ENCODE measurements around the gene ATXN2. TPM values are rescaled to one million over a fixed set of nuclear protein-coding genes. Genes with fewer than 3 reads are reported as not detected.

The ATXN2 gene
- total RNA-seq, 1 donor from 2014 or later: 57.3 TPM

GRCh38 chr12:111446631-111447570 is 152.2 kb downstream of the ATXN2 start:
- ATAC-seq (no peak), DNase-seq (no peak)
- intact Hi-C loops (cut with micrococcal nuclease): no loop called here

DNA sequence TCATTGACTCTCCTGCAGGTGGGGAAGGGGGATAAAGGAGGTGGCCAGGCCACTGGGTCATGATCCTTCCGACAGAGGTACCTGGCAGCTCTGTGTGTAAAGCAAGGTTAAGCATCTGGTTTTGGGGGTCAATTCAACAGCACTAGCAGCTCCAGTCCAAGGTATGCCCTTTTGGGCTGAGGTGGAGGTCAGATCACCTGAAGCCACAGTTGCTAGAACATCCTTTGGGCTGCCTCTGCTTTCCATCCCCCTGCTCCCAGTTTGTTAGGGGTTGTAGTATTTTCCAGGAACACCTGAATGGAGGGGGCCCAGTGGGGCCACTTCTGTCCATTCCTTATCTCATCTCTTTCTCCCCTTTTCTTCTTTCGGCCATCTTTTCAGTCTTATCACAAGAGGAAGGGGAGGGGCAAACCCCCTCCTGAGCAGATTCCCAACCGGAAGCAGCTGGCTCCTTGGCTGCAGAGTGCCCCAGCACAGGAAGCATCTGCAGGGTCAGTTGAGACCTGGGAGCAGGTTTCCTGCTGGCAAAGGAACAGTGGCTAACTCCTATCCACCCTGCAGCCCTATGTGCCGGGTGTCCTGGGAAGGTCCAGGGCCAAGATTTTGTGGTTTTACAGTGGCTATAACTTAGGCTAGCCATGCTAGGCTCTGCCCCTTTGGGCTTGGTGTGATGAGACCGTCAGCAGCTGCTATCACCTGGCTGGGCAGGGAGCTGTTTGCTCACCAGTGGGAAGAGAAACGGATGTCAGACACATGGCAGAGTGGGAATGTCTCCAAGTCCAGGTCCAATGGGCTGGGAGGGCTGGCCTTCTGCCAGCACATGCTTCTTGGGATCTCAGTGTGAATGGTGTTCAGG is 153.2 kb downstream of the ATXN2 start:
- peak; percentile 69 for DNase-seq
- intact Hi-C loops (cut with micrococcal nuclease): no loop called here

DNA sequence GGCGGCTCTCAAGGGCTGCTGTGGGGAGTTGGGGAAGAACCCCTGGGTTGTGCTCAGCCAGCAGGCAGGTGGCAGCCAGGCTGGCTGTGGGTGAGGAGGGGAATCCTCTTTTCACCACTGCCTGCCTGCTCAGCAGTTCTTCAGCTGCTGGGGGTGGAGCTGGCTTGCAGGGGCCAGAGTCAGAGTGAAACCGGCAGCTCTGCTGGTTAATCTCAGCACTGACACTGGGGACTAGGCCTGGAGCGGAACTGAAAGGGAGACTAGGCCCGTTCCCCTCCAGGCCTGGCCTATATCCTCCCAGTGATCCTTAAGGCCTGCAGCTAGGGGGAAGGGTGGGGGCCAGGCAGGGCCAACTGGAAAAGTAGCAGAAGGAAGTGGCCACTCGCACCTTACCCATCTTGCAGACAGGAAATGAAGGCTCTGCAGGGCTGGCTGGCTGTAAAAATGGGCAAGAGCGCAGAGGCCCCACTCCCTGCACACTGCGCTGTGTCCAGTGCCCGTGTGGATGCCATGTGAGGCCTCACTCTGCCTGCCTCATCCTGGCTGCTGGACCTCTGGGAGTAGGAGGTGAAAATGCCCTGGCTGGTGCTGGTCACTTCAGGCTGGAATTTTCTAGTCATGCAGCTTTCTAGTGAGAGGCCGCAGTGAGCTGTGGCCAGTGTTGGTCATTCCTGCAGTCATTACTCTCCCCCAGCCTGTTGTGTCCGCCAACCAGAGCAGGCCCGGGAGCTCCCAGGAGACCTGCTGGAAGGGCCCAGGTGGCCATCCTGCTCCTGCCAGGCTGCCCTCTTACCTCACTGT is 154.0 kb downstream of the ATXN2 start:
- intact Hi-C loops (cut with micrococcal nuclease): no loop called here
- ATAC-seq (peak; percentile 67), DNase-seq (peak; percentile 76)

More for the DNA sequence above, 153.2 kb downstream of the ATXN2 start:
- peak; percentile 6 for ATAC-seq

- intact Hi-C loops (cut with micrococcal nuclease): no loop called here
- no peak for DNase-seq
- ATAC-seq: no peak
Measured at GRCh38 chr12:111444314-111444924, 154.7 kb downstream of the ATXN2 start.

DNA sequence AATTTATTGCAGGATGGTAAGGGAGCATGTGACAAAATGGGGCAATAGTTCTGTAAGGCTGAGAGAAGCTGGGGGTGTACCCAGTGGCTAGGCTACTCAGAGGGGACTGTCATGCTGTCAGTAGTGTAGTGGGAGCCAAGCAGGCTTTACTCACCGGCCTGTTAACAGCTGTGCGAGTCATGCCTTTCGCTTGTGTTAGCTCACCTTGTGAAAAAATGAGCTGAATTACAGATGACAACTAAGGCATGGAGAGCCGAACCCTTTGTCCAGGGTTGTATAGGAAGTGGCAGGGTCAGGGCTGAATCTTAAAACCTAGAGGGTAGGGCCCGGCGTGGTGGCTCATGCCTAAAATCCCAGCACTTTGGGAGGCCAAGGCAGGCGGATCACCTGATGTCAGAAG is 155.5 kb downstream of the ATXN2 start:
- intact Hi-C loops (cut with micrococcal nuclease): no loop called here
- ATAC-seq (no peak), DNase-seq (no peak)

GRCh38 chr12:111443086-111443485 is 156.0 kb downstream of the ATXN2 start:
- ATAC-seq: no peak
- intact Hi-C loops (cut with micrococcal nuclease): no loop called here

GRCh38 chr12:111442301-111443045 is 156.6 kb downstream of the ATXN2 start:
- intact Hi-C loops (cut with micrococcal nuclease): no loop called here
- no peak for ATAC-seq
- DNase-seq: no peak

More at GRCh38 chr12:111443086-111443485, 156.0 kb downstream of the ATXN2 start:
- no peak for DNase-seq

GRCh38 chr12:111441107-111441928 is 157.8 kb downstream of the ATXN2 start:
- ATAC-seq (no peak), DNase-seq (no peak)
- intact Hi-C loops (cut with micrococcal nuclease): no loop called here

GRCh38 chr12:111440631-111441030 is 158.5 kb downstream of the ATXN2 start:
- ATAC-seq (no peak), DNase-seq (no peak)
- intact Hi-C loops (cut with micrococcal nuclease): no loop called here

- DNase-seq: no peak
- no peak for ATAC-seq
- intact Hi-C loops (cut with micrococcal nuclease): no loop called here
Measured at GRCh38 chr12:111440152-111440551, 159.0 kb downstream of the ATXN2 start.

GRCh38 chr12:111439657-111440151 is 159.4 kb downstream of the ATXN2 start:
- DNase-seq: no peak
- intact Hi-C loops (cut with micrococcal nuclease): no loop called here

GRCh38 chr12:111438481-111438880 is 160.6 kb downstream of the ATXN2 start:
- intact Hi-C loops (cut with micrococcal nuclease): no loop called here
- DNase-seq (peak; percentile 65), ATAC-seq (no peak)

More at GRCh38 chr12:111439657-111440151, 159.4 kb downstream of the ATXN2 start:
- no peak for ATAC-seq

- DNase-seq (no peak), ATAC-seq (peak; percentile 7)
- intact Hi-C loops (cut with micrococcal nuclease): no loop called here
Measured at GRCh38 chr12:111437816-111438454, 161.2 kb downstream of the ATXN2 start.

DNA sequence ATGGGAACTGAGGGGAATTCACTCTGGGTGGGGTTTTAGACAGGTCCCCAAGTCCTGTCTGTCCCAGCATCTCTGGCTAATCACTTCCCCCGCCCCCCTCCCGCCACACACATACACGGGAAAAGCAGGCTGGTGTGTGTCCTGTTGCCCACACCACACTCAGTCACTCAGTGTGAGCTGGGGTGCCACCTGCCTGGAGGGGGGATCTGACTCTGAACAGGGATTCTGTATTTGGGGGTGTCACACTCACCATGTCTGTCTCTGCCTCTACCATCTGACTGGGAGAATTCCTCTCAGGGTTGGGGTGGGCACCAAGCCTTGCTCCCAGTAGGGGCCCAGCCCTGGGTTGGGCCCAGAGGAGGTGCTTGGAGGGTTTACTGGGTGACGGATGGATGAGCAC is 162.3 kb downstream of the ATXN2 start:
- ATAC-seq: no peak
- DNase-seq: no peak
- intact Hi-C loops (cut with micrococcal nuclease): no loop called here

DNA sequence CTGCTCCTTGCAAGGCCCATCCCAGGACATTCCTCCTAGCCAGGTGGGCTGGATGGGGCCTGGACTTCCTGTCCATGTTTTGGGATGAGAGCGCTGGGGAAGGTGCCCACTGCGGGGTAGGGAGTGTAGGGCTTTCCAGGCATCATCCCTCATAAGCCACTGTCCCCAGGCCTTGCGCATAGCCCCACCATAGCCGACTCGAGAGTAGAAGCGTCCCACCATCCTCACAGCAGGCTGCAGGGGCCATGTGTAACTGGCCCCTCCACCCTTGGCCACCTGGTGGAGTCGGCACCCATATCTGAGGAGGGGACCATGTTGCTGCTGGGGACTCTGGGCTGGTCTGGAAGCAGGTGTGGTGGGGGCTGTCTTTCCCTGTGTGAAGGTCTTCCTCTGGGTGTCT is 162.8 kb downstream of the ATXN2 start:
- no peak for ATAC-seq
- no peak for DNase-seq
- intact Hi-C loops (cut with micrococcal nuclease): no loop called here

GRCh38 chr12:111435661-111436201 is 163.4 kb downstream of the ATXN2 start:
- intact Hi-C loops (cut with micrococcal nuclease): no loop called here
- DNase-seq (peak; percentile 37), ATAC-seq (peak; percentile 2)
